22Rv1 (cell line): ENCODE results near the gene CAMK2B.

Source experiments
- CTCF ChIP-seq: fragments of 450-650 bp; IDR thresholded peaks from 2 replicates; pipeline ENCODE4 v1.5.1; 2017; ENCODE audit warnings: mild to moderate bottlenecking
- ZFX ChIP-seq: fragments of 450-650 bp; IDR thresholded peaks from 2 replicates; pipeline ENCODE4 v1.6.1; 2017; ENCODE audit warnings: antibody characterized with exemption, borderline replicate concordance

GRCh38 chr7:44267178-44267577 is 58.2 kb downstream of the CAMK2B start:
- TF ChIP-seq CTCF (no peak), ZFX (no peak)
